HL-60 (cell line): ENCODE results near the gene TTC24.

ENCODE experiments used
- CTCF ChIP-seq: IDR thresholded peaks from one replicate; pipeline ENCODE4 v1.5.1; 2011; ENCODE audit warnings: low read length, control low read depth, inconsistent platforms; ENCODE audit not compliant: insufficient read depth
- GABPA ChIP-seq: IDR thresholded peaks from 2 replicates; pipeline ENCODE4 v1.6.1; 2012; ENCODE audit warnings: low read depth
- POLR2AphosphoS5 ChIP-seq: IDR thresholded peaks from 2 replicates; pipeline ENCODE4 v1.6.1; 2012; ENCODE audit warnings: low read depth
- SPI1 ChIP-seq: IDR thresholded peaks from 2 replicates; pipeline ENCODE4 v1.6.1; 2012; ENCODE audit warnings: low read depth, mild to moderate bottlenecking, borderline replicate concordance

- no peak for TF ChIP-seq CTCF
- no peak for TF ChIP-seq POLR2AphosphoS5
- no peak for TF ChIP-seq SPI1
- no peak for TF ChIP-seq GABPA
These were observed 8.2 kb upstream of the TTC24 start for GRCh38 chr1:156571261-156571852.
